ENCODE results near the gene ADCK1.

DNA sequence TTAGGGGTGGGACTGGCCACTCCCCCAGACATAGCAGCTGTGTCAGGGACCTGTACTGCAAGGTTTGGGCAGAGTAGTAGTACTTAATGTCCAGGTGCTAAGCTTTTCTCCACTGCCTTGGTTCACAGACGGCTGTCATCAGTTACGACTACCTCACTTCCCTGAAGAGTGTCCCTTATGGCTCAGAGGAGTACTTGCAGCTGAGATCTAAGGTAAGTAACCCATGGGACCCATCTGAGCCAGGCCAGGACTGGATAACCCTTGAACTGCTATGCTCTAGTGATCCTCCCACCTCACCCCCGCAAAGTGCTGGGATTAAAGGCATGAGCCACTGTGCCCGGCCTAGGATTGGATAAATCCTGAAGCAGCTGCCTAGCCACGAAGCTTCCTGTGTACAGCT, 22.4 kb downstream of the ADCK1 start:
- TF ChIP-seq, protein P1, sequence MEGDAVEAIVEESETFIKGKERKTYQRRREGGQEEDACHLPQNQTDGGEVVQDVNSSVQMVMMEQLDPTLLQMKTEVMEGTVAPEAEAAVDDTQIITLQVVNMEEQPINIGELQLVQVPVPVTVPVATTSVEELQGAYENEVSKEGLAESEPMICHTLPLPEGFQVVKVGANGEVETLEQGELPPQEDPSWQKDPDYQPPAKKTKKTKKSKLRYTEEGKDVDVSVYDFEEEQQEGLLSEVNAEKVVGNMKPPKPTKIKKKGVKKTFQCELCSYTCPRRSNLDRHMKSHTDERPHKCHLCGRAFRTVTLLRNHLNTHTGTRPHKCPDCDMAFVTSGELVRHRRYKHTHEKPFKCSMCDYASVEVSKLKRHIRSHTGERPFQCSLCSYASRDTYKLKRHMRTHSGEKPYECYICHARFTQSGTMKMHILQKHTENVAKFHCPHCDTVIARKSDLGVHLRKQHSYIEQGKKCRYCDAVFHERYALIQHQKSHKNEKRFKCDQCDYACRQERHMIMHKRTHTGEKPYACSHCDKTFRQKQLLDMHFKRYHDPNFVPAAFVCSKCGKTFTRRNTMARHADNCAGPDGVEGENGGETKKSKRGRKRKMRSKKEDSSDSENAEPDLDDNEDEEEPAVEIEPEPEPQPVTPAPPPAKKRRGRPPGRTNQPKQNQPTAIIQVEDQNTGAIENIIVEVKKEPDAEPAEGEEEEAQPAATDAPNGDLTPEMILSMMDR (conservative IDR thresholded peaks at IDR 0.05; ENCODE audit: low read depth, low read length) = no peak
- no peak for TF ChIP-seq EZH2phosphoT487 (IDR thresholded peaks at IDR 0.05; ENCODE audit: borderline replicate concordance, low read length)
- no peak for TF ChIP-seq EZH2 (IDR thresholded peaks at IDR 0.05; ENCODE audit: low read length, unreplicated experiment)
